ENCODE data around the gene USP35. TPM values are rescaled to one million over a fixed set of nuclear protein-coding genes. Genes with fewer than 3 reads are reported as not detected.
A peak's percentile ranks its signal among the peaks of the same experiment; 100 is the strongest.

The USP35 gene
- 1 to 10 TPM; 2.2 to 5.8 (median 4.1) TPM for total RNA-seq
- polyA plus RNA-seq = 10 to 100 TPM in 1 of 2 donors, 1 to 10 TPM in 1; 5.8 to 13.0 TPM

GRCh38 chr11:78188286-78189173, at the start of gene USP35, which contains the start of gene KCTD21:
USP35 (plus strand) TSS chr11:78188919; CDS start chr11:78196246, 7,327 bp downstream.
KCTD21 (minus strand) TSS chr11:78188626; CDS start chr11:78174554, 14,072 bp downstream.
- Histone ChIP-seq H3K36me3 (no peaks in the 10 kb centered on the region), H3K4me3 (peak within 1 kb of the TSS; percentile 80 to 87 (median 84)), H3K27ac (peak within 1 kb of the TSS; percentile 28 to 58 (median 54)), H3K4me1 (peaks cover 16 to 36% (median 20%) of the 10 kb centered on the region in 3 donors), H3K27me3 (no peaks in the 10 kb centered on the region), H3K9me3 (no peaks in the 10 kb centered on the region)
- DNase-seq = peak; percentile 94 to 99 (median 96)
- ATAC-seq = peak; percentile 93 to 96 (median 94)
- WGBS, 2 donors = 0 to 1% methylated on average over 73 to 74 of the region's 74 CpGs
- intact Hi-C loops (cut with DNase I) = no loop called here
- no peak for TF ChIP-seq CTCF (IDR thresholded peaks at IDR 0.05)
- no peak for FAIRE-seq

GRCh38 chr11:78139422-78140391, 49.0 kb upstream of the USP35 start, which contains the start of gene ALG8:
ALG8 (minus strand) TSS chr11:78139626; CDS start chr11:78139588, 38 bp downstream.
- intact Hi-C loops (cut with DNase I) = no loop called here
- WGBS, 2 donors = 2 to 3% methylated on average over 52 of the region's 52 CpGs
- H3K9me3 ChIP-seq = no peaks in the 10 kb centered on the region
- ATAC-seq (peak; percentile 99 to 100 (median 100)), FAIRE-seq (no peak), DNase-seq (peak; percentile 93 to 99 (median 96))
- no peaks in the 10 kb centered on the region for H3K36me3 ChIP-seq
- peak within 1 kb of the TSS; percentile 2 to 63 (median 50) for H3K27ac ChIP-seq
- H3K27me3 ChIP-seq = no peaks in the 10 kb centered on the region
- peaks cover 0 to 8% (median 0%) of the 10 kb centered on the region in 3 donors for H3K4me1 ChIP-seq
- peak within 1 kb of the TSS; percentile 64 to 82 (median 66) for H3K4me3 ChIP-seq
- TF ChIP-seq CTCF (IDR thresholded peaks at IDR 0.05) = no peak

GRCh38 chr11:78140392-78141077, 48.2 kb upstream of the USP35 start:
- Histone ChIP-seq H3K27ac (no peak overlapping the region), H3K9me3 (no peaks in the 10 kb centered on the region), H3K36me3 (no peaks in the 10 kb centered on the region), H3K4me3 (peak overlapping the region; percentile 64 to 82 (median 66)), H3K27me3 (no peaks in the 10 kb centered on the region), H3K4me1 (peaks cover 0 to 8% (median 0%) of the 10 kb centered on the region in 3 donors)
- intact Hi-C loops (cut with DNase I) = no loop called here
- FAIRE-seq = no peak
- no peak for TF ChIP-seq CTCF (IDR thresholded peaks at IDR 0.05)
- no peak for ATAC-seq
- 66 to 69% methylated on average over 17 of the region's 17 CpGs for WGBS, 2 donors
- no peak for DNase-seq

GRCh38 chr11:78145511-78146025, 43.2 kb upstream of the USP35 start:
- DNase-seq (no peak), FAIRE-seq (no peak), ATAC-seq (no peak)
- TF ChIP-seq CTCF (IDR thresholded peaks at IDR 0.05) = no peak
- no peaks in the 10 kb centered on the region for H3K9me3 ChIP-seq
- H3K4me3 ChIP-seq = no peak overlapping the region
- H3K4me1 ChIP-seq = no peaks in the 10 kb centered on the region
- no peaks in the 10 kb centered on the region for H3K27me3 ChIP-seq
- intact Hi-C loops (cut with DNase I) = no loop called here
- H3K36me3 ChIP-seq = no peaks in the 10 kb centered on the region
- H3K27ac ChIP-seq = no peak overlapping the region
- WGBS, 2 donors = 89 to 97% methylated on average over 1 of the region's 1 CpG
